Globus pallidus (tissue), 1 donor: ENCODE measurements around the gene STX19.
"Not testable (repeated sequence)": the region's sequence is repeated elsewhere in the genome, so short reads cannot be mapped to it uniquely, and the experiment has no call there.

ENCODE experiments used
- DNase-seq: peaks from one replicate; pipeline ENCODE4 v3.0.0-alpha.2; 2015; ENCODE audit warnings: low spot score

The STX19 gene

GRCh38 chr3:94028093-94028837 lies at the start of gene STX19:
STX19 (minus strand) TSS chr3:94028597; CDS start chr3:94015269, 13,328 bp downstream.
- DNase-seq = no peak

GRCh38 chr3:94076055-94076454 lies 47.7 kb upstream of the STX19 start:
- no peak for DNase-seq

DNA sequence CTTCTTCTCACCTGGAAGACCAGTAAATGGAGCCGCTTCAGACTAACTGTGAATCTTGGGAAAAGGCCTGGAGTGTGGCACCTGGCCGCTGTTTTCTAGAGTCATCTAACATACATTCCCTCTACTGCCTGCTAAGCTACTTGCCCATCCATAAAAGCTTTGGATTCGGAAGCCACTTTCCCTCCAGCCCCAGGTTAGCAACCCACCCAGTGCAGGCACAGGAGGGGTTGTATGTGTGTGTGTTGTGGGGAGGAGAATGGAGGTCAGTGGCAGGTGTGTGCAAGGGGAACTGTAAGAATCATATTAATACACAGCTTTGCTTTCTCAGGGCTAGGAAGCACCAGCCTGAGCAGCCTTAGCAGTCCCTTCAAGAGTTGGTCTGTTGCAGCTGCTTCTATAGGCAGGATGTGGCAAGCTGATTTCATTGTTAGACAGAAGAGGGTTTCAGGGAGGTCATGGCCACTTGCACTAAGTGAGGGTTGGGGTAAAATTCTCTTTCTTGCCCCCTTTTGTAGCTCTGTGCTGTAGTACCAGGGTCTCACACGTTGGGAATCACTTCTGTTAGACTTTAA lies 43.4 kb upstream of the STX19 start:
- no peak for DNase-seq

GRCh38 chr3:94070341-94070911 lies 42.0 kb upstream of the STX19 start:
- DNase-seq = no peak

GRCh38 chr3:94069194-94069813 lies 40.9 kb upstream of the STX19 start:
- peak; percentile 20 for DNase-seq

DNA sequence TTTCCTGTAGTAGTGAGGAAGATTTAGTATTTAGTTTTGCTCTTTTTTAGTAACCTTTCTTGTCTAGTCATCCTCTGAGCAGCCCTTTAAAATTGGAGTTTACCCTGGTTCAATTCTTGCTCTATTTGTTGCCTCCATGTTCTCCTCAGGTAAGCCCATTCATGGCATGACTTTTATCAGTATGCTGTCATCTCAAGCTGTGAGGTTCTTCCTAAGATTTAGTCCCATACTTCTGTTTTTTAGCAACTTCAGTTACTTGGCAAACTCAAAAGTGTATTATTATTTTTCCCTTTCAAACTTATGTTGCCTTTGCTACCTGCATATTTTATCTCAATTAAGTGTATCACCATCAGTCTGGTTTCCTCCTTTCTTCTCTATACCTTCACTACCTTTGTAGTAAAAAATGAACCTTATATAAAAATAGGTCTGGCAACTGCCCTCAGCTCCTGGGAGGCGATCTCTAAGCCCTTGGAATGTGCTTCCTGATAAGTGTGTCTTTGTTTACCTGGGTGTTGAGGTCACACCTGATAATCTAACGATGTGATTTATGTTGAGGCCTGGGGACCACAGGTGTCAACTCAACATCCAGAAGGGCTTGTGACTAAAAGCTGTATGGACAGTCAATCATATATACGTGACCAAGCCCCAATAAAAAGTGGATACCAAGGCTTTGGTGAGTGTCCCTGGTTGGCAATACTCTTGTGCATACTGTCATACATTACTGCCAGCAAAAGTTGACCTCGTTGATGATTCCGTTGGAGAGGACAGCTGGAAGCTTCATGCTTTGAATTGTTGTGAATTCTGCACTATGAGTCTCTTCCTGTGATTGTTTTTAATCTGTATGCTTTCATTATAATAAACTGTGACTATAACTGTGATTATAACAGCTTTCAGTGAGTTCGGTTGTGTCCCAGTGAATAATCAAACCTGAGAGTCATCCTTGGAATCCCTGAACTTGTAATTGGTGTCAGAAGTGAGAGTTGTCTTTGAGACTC lies 38.4 kb upstream of the STX19 start:
- DNase-seq = no peak

GRCh38 chr3:94065819-94066480 lies 37.6 kb upstream of the STX19 start:
- no peak for DNase-seq

DNA sequence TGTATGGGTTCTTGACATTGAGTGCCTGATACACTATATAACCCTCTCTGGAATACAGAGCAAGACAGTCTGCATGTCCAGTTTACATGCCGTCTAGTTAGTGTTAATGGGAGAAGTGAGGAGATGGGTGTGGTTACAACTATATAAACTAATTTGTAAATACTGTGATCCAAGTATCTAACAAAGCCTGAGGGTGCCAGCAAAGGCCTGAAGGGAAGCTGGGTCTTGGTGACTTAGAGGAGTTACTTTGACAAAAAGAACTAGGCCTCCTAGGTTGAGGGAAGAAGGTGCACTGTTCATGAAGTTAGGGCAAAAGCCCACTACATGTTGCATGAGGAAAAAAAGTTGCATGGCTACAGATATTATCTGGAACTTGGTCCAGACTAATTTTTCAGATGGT lies 36.7 kb upstream of the STX19 start:
- DNase-seq = no peak

DNA sequence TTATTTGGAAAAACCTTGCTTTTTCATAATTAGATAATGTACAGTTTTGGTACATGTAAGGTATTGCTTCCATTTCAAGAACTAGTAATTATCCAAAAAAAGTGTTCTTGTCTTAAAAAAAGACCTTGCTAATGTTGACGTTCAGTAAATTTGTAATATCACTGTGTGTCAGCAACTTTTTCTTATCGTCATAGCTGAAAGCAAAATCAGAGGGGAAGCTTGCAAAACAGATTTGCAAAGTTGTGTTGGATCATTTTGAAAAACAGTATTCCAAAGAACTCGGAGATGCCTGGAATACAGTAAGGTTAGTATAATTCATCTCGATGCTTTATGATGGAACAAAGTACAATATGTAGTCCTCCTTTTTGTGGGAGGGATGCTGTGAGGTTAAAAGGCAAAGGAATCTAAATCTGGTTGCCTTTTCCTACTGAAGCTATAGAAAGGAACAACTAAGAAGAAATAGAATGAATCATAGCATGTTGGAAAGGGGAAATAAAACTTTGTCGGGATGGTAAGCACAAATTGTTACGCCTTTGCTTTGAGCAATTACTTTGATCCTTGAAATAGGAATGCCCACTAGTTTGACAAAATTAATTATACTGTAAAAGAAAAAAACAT lies 36.0 kb upstream of the STX19 start:
- no peak for DNase-seq

DNA sequence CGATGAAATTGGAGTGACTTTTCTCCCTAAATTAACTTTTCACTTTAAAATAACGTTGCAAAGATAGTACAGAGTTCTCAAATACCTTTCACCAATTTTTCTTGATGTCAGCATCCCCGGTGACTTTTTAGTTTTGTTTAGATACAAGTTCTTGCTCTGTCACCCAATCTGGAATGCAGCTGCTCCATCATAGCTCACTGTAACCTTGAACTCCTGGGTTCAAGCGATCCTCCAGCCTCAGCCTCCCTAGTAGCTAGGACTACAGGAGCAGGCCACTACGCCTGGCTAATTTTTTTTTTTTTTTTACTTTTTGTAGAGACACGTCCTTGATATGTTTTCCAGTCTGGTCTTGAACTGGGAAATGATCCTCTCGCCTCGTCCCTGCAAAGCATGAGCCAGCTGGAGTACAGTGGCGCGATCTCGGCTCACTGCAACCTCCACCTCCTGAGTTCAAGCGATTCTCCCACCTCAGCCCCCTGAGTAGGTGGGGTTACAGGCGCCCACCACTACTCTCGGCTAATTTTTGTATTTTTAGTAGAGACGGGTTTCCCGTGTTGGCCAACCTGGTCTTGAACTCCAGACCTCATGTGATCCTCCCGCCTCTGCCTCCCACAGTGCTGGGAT lies 35.2 kb upstream of the STX19 start:
- DNase-seq = no peak

GRCh38 chr3:94062513-94063404 lies 34.4 kb upstream of the STX19 start, which contains the start of the genes DHFR2 and NSUN3:
DHFR2 (minus strand) TSS chr3:94062916; CDS start chr3:94061511, 1,405 bp downstream.
NSUN3 (plus strand) TSS chr3:94063061; CDS start chr3:94063127, 66 bp downstream.
- peak; percentile 86 for DNase-seq

- DNase-seq = no peak
These were observed 32.9 kb upstream of the STX19 start for GRCh38 chr3:94061297-94061696.

DNA sequence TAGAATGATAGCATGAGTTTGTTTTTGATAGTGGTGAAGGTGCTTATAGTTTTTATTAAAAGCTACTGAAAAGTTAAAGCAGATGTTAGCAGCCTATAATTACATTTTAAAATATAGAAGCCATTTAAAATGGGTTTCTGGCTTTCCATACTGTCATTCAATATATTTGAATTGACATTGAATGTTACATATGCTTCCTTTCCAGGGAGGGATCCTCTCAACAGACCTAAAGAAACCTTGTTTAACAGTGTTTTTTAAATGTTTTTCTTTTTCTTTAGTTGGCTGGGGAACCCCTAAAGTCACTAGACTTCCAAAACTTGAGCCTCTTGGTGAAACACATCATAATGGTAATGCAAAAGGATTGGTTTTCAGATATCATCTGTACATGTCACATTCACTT lies 22.1 kb upstream of the STX19 start:
- no peak for DNase-seq

GRCh38 chr3:94049267-94049666 lies 20.9 kb upstream of the STX19 start:
- no peak for DNase-seq

DNA sequence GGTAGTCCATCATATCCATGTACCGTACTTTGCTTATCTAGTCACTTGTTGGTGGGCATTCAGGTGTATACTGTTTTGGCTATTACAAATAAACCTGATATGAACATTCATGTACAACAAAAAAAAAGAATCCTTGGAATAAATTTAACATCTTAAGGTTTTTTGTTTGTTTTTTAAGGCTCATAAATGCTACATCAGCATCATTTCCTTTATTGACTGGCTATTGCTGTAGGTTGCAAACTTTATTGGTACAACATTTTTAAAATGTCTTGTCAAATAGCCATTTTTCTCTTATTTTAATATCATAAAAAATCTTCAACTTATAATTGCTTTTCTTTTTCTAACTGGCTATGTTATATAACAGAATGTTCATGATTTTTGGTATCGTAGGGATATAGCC lies 18.1 kb upstream of the STX19 start:
- no peak for DNase-seq

GRCh38 chr3:94044100-94044936 lies 15.9 kb upstream of the STX19 start:
- DNase-seq = not testable (repeated sequence)

GRCh38 chr3:94043285-94043684 lies 14.9 kb upstream of the STX19 start:
- DNase-seq = no peak

- peak; percentile 43 for DNase-seq
These were observed 8.6 kb upstream of the STX19 start for GRCh38 chr3:94036909-94037507.
